Endometrial microvascular endothelial cells (primary cell): ENCODE results near the gene LTC4S. TPM values are rescaled to one million over a fixed set of nuclear protein-coding genes. Genes with fewer than 3 reads are reported as not detected.
"Not testable (repeated sequence)": the region's sequence is repeated elsewhere in the genome, so short reads cannot be mapped to it uniquely, and the experiment has no call there.

Experiments used
- in situ Hi-C: cut with HindIII; loops from 2 replicates; pipeline ENCODE4 v1.10.0; 2017; ENCODE audit warnings: low sequenced_read_pairs, low pct_unique_long_range_greater_than_20kb; ENCODE audit errors: inconsistent ontology term
- total RNA-seq: library from RNA; depleted of rRNA; stranded (reverse); fragments of >200 nt; gene quantifications from one replicate; pipeline ENCODE4 v1.2.3, GENCODE V29; 2015; ENCODE audit errors: inconsistent ontology term

The LTC4S gene
- total RNA-seq = not detected

- in situ Hi-C loops = no loop called here
These were observed at the start of gene LTC4S for GRCh38 chr5:179793468-179794139. LTC4S (plus strand) TSS chr5:179793986; CDS start chr5:179794081, 95 bp downstream.

- in situ Hi-C loops = not testable (repeated sequence)
These were observed 49.7 kb upstream of the LTC4S start for GRCh38 chr5:179744106-179744505.

GRCh38 chr5:179746872-179747271 is 46.9 kb upstream of the LTC4S start:
- in situ Hi-C loops = no loop called here

GRCh38 chr5:179747811-179748210 is 46.0 kb upstream of the LTC4S start:
- in situ Hi-C loops = no loop called here

- in situ Hi-C loops = no loop called here
These were observed 43.8 kb upstream of the LTC4S start for GRCh38 chr5:179749857-179750508.

- in situ Hi-C loops = no loop called here
These were observed 39.8 kb upstream of the LTC4S start for GRCh38 chr5:179753971-179754370.

- in situ Hi-C loops = no loop called here
These were observed 38.8 kb upstream of the LTC4S start for GRCh38 chr5:179755022-179755421.

- in situ Hi-C loops = no loop called here
These were observed 34.8 kb upstream of the LTC4S start for GRCh38 chr5:179758955-179759354.

- in situ Hi-C loops = no loop called here
These were observed 33.9 kb upstream of the LTC4S start for GRCh38 chr5:179759581-179760551.

GRCh38 chr5:179762079-179762780 is 31.6 kb upstream of the LTC4S start:
- in situ Hi-C loops = no loop called here

- in situ Hi-C loops = no loop called here
These were observed 31.0 kb upstream of the LTC4S start for GRCh38 chr5:179762781-179763176.

- in situ Hi-C loops = no loop called here
These were observed 30.4 kb upstream of the LTC4S start for GRCh38 chr5:179763215-179763945.

- in situ Hi-C loops = no loop called here
These were observed 29.7 kb upstream of the LTC4S start for GRCh38 chr5:179764056-179764455.

- in situ Hi-C loops = no loop called here
These were observed 28.4 kb upstream of the LTC4S start for GRCh38 chr5:179765400-179765799.

GRCh38 chr5:179766021-179766725 is 27.6 kb upstream of the LTC4S start:
- in situ Hi-C loops = no loop called here

- in situ Hi-C loops = no loop called here
These were observed 26.9 kb upstream of the LTC4S start for GRCh38 chr5:179766726-179767455.

GRCh38 chr5:179767496-179768100 is 26.2 kb upstream of the LTC4S start:
- in situ Hi-C loops = no loop called here
